Left colon (tissue), 2 donors: ENCODE data around the gene CD300A. TPM values are rescaled to one million over a fixed set of nuclear protein-coding genes. Genes with fewer than 3 reads are reported as not detected.

Source experiments
- ATAC-seq: fragments of 200-7000 bp; cut with Tn5 transposase; one replicate; pipeline ENCODE4 v1.9.1; 2020; ENCODE audit warnings: mild to moderate bottlenecking, moderate library complexity
- DNase-seq, 2 donors: peaks; one replicate each; pipeline ENCODE4 v3.0.0-alpha.2; 2020
- intact Hi-C, 2 donors: fragments of 100-400 bp; cut with DNase I in 1 of 2; cut with micrococcal nuclease in 1 of 2; formaldehyde crosslinking; loops; one replicate each; pipeline versions ENCODE4 v1.11.2 to v1.14.0; 2022; cut with DNase I, micrococcal nuclease
- total RNA-seq, 2 donors: library from RNA; stranded (reverse); fragmentation: NEBNext Ultra II Directional; extraction: Animal tissue kit (Norgen Biotek cat#: 25700); gene quantifications; one replicate each; pipeline ENCODE4 v1.2.1, GENCODE V29; 2021
- donor health status: DM: no; HTN: no; CAD: no.
- donor health status: DM: yes; HTN: yes; CAD: no.

The CD300A gene
- total RNA-seq, 2 donors from 2014 or later = 1.8 to 7.9 TPM

DNA sequence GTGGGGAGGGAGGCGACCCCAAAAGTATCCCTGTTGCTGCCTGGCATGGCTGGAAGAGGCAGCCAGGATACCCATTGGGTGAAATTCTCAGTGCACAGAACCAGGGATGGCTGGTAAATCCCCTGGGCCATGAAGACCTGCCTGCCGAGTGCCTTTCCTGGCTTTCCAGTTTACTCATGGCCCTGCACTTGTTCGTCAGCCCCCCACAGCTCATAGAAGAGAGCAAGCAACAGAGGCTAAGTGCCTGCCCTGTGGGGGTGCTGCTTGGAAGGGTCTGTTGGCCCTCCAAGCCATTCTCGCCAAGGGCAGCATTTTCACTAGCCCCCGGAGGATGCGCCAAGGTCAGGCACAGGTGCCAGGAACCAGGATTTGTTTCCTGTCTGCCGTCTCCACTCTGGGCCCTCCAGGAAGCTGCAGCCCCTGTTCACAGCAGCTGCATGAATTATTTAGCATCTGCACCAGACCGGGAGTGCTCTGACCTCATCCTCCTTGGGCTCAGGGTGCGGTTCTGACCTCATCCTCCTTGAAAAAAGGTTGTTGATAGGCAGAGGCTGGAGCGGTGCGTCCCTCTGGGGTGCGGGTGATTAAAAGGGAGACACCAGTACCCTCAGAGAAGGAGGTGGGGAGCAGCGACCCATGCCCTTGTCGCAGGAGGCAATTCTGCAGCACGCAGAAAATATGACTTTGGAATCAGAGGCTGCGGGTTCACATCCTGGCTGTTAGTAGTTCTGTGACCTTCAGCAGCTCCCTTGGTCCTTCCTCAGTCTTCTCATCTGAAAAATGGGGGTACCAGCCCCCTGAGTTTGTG lies 14.2 kb upstream of the CD300A start:
- DNase-seq (no peak), ATAC-seq (peak; percentile 13)
- intact Hi-C loops = no loop called here

DNA sequence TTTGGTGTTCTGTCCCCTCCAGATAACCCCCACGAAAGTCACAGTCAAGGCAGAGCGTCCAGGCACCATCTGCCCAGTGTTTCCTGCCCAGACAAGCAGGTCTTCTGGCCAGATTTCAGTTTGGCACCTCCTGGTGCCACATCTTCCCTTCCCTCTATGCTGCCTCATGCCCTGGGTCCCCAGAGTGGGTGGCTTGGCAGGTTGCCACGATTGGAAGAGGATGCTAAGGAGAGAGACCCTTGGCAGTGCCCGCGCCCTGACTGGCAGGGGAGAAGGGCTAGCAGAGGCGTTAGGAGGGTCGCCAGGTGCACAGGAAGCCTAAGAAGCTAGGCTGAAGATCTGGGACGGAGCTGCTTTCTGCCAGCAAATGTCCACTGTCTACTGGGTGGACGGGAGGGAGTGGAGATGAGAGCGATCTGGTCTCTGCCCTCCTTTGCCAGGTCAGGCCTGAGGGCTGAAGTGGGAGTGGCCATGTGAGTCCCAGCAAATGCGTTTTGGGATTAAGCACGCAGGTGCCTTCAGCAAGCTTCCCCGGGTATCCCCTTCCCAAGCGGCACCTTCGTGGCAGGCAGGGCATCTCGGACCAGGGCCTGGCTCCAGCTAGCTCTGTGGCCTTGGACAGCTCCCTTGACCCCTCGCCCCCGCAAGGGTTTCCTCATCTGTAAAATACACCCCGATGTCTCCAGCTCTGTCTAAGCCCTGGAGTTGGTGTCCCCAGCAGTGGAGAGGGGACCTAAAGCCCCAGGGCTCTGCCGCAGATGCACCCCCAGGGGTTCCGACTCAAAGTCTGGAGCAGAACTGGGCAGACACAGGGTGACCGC lies 13.4 kb upstream of the CD300A start:
- DNase-seq (peak in 1 of 2 donors; percentile 47), ATAC-seq (no peak)
- intact Hi-C loops = no loop called here

- DNase-seq (peak in 1 of 2 donors; percentile 91), ATAC-seq (peak; percentile 86)
- intact Hi-C loops = no loop called here
Measured at GRCh38 chr17:74453665-74454196, 12.7 kb upstream of the CD300A start.

- peak; percentile 48 for ATAC-seq
- peak in 1 of 2 donors; percentile 92 for DNase-seq
- intact Hi-C loops = loop anchor here in 1 of 2 donors (5.0 kb wide), 1 partner anchor 77 kb away; no protein-coding TSS in a partner anchor
Measured at GRCh38 chr17:74454197-74455024, 12.0 kb upstream of the CD300A start.

DNA sequence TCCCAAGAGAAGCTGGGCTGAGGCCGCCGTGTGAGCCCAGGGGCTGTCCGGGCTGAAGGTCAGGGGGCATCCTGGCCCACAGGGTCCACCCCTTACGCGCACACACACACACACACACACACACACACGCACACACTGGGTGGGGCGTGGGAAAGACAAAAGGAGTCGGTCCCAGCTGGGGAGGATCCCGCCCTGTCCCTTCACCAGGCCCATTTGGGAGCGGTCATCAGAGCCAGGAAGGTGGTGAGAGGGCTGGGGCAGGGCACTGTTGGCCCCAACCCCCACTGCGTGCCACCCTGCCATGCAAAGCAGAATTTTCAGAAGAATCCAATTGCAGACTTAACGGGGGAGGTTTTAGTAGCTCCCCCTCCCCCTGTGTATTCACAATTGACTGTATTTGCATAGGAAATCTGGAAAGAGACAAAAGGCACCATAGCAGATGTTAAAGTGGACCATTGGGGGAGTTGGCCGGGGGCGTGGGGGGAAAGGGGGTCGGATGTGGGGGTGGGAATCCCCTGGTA lies 11.3 kb upstream of the CD300A start:
- DNase-seq (peak; percentile 68 to 71), ATAC-seq (peak; percentile 48)
- intact Hi-C loops = loop anchor here in 1 of 2 donors (5.0 kb wide), 1 partner anchor 78 kb away; no protein-coding TSS in a partner anchor

DNA sequence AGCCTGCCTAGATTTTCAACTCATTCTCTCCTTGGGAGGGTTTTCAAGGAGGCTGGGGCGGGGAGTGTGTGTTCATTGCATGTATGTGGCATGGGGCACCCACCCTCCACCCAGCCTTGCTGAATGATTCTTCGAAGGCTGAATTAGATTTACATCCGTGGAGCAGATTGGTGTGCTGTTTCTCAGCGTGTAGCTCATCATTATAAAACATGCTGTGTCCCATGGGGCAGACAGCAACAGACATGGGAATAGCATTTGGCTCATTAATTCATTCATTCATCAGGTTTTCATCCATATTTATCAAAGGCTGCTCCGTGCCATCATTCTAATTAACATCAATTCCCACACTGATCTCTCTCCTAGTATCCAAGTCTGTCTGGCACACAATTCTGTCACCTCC lies 10.6 kb upstream of the CD300A start:
- intact Hi-C loops = loop anchor here (2.0 to 5.0 kb wide), 2 partner anchors 77 to 79 kb away; no protein-coding TSS in a partner anchor
- ATAC-seq = no peak
- DNase-seq = no peak

- peak; percentile 60 to 85 for DNase-seq
- ATAC-seq = no peak
- intact Hi-C loops = loop anchor here (2.0 to 5.0 kb wide), 2 partner anchors 78 to 80 kb away; no protein-coding TSS in a partner anchor
Measured at GRCh38 chr17:74457146-74457819, 9.2 kb upstream of the CD300A start.

DNA sequence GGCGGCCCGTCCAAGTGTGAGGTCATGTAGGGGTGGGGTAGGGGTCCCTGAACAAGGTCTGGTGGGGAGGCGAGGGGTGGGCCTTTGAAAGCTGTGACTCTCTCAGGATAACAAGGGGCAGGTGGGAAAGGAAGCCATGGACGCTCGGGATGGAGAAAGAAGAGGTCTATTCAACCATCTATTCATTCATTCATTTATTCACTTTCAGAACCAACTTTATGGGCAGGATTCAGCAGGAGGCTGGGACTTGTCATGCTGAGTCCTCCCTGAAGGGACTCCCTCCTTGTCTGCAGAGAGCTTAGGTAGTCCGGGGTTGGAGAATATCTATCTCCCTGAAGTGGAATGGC lies 8.6 kb upstream of the CD300A start:
- ATAC-seq (no peak), DNase-seq (no peak)
- intact Hi-C loops = loop anchor here (2.0 to 5.0 kb wide), 2 partner anchors 79 to 80 kb away; no protein-coding TSS in a partner anchor

- DNase-seq = no peak
- intact Hi-C loops = loop anchor here in 1 of 2 donors (5.0 kb wide), 1 partner anchor 82 kb away; no protein-coding TSS in a partner anchor
- ATAC-seq = no peak
Measured at GRCh38 chr17:74458835-74459234, 7.6 kb upstream of the CD300A start.

GRCh38 chr17:74459622-74460021 lies 6.8 kb upstream of the CD300A start:
- no peak for DNase-seq
- intact Hi-C loops = loop anchor here in 1 of 2 donors (5.0 kb wide), 1 partner anchor 82 kb away; no protein-coding TSS in a partner anchor

DNA sequence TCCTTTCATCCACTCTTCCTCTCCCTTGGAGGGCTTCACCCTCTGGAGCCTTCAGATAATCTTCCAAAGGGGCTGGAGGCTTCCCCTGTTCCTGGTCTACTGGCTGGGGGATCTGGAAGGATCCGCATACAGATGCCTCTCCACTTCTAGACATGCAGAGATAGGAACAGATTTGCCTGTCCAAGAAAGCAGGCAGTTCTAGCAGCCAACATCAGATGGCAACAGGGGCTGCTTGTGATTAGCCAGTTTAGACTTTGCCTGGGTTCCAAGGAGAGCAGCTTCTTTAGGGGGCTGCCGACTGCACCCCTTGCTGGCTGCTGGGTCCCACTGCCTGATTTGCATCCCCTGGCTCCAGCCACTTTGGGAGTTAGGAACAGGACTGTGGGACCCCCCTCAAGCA lies 6.2 kb upstream of the CD300A start:
- no peak for ATAC-seq
- intact Hi-C loops = no loop called here
- DNase-seq = no peak

More at GRCh38 chr17:74459622-74460021, 6.8 kb upstream of the CD300A start:
- no peak for ATAC-seq

DNA sequence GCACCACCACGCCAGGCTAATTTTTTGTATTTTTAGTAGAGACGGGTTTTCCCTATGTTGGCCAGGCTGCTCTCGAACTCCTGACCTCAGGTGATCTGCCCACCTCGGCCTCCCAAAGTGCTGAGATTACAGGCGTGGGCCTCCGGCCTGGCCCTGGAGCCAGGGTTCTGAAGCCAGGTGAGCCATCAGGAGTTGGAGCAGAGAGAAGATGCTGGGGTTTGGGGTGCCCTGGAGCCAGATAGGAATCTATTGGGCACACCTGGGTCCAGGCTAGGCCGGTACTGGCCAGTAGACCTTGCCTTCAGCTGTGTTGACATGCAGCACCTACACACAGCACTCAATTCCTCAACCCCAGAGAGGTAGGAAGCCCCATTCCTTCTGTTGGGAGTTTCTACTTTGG lies 5.4 kb upstream of the CD300A start:
- ATAC-seq (no peak), DNase-seq (no peak)
- intact Hi-C loops = no loop called here

GRCh38 chr17:74461611-74462010 lies 4.8 kb upstream of the CD300A start:
- no peak for DNase-seq

GRCh38 chr17:74464730-74465377 lies 1.6 kb upstream of the CD300A start:
- intact Hi-C loops = no loop called here

More at GRCh38 chr17:74461611-74462010, 4.8 kb upstream of the CD300A start:
- intact Hi-C loops = no loop called here
- ATAC-seq = no peak

DNA sequence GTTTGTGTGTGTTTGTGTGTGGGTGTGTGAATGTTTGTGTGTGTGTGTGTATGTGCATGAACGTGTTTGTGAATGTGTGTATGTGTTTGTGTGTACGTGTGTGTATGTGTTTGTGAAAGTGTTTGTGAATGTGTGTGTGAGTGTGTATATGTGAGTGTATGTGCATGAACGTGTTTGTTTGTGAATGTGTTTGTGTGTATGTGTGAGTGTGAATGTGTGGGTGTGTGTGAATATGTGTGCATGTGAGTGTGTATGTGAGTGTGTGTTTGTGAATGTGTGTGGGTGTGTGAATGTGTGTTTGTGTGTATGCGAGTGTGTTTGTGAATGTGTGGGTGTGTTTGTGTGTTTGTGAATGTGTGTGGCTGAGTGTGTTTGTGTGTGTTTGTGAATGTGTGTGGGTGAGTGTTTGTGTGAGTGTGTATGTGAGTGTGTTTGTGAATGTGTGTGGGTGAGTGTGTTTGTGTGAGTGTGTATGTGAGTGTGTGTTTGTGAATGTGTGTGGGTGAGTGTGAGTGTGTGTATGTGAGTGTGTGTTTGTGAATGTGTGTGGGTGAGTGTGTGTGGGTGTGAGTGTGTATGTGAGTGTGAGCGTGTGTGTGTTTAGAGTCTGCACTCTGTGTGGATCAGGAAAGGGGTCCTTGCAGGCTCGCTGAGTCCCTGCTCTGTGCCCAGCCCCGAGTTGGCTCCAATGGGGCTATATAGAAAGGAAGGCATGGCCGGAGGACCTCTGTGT lies 890 bp upstream of the CD300A start:
- no peak for DNase-seq
- ATAC-seq = no peak
- intact Hi-C loops = no loop called here

More at GRCh38 chr17:74464730-74465377, 1.6 kb upstream of the CD300A start:
- ATAC-seq (no peak), DNase-seq (no peak)

- intact Hi-C loops = no loop called here
- ATAC-seq (no peak), DNase-seq (no peak)
Measured at GRCh38 chr17:74466828-74467184, 372 bp downstream of the CD300A start.
